Suprapubic skin (tissue), 4 donors: ENCODE results near the gene IQCM. TPM values are rescaled to one million over a fixed set of nuclear protein-coding genes. Genes with fewer than 3 reads are reported as not detected.

Experiments used
- DNase-seq, 2 donors: peaks; one replicate each; pipeline ENCODE4 v3.0.0-alpha.2; 2019; ENCODE audit warnings: low spot score in 2 of 2
- H3K27ac ChIP-seq: fragments of 200-600 bp; sonication (generic); one replicate; pipeline ENCODE4 v1.5.1; 2019
- H3K27me3 ChIP-seq: fragments of 200-600 bp; sonication (generic); one replicate; pipeline ENCODE4 v1.5.1; 2019
- H3K36me3 ChIP-seq: fragments of 200-600 bp; sonication (generic); one replicate; pipeline ENCODE4 v1.5.1; 2019
- H3K4me1 ChIP-seq: fragments of 200-600 bp; sonication (generic); one replicate; pipeline ENCODE4 v1.5.1; 2019
- H3K4me3 ChIP-seq: fragments of 200-600 bp; sonication (generic); one replicate; pipeline ENCODE4 v1.5.1; 2019; ENCODE audit warnings: mild to moderate bottlenecking
- H3K9me3 ChIP-seq: fragments of 200-600 bp; sonication (generic); one replicate; pipeline ENCODE4 v1.5.1; 2019
- EP300 ChIP-seq: sonication (generic); formaldehyde crosslinking; IDR thresholded peaks from one replicate; pipeline ENCODE4 v1.6.1; 2017; ENCODE audit warnings: antibody characterized with exemption
- POLR2A ChIP-seq, 2 donors: fragments of 450-650 bp; IDR thresholded peaks; one replicate each; pipeline ENCODE4 v1.6.1; 2017; ENCODE audit warnings: antibody characterized with exemption in 2 of 2, mild to moderate bottlenecking in 2 of 2, moderate library complexity in 2 of 2
- POLR2AphosphoS5 ChIP-seq, 3 donors: sonication (generic); formaldehyde crosslinking; IDR thresholded peaks; one replicate each; pipeline ENCODE4 v1.6.1; 2017; ENCODE audit warnings: antibody characterized with exemption in 3 of 3
- WGBS: methylation state at CpG from one replicate; pipeline ENCODE4 v1.1.5; 2018; 5-methylcytosine and 5-hydroxymethylcytosine counted together
- total RNA-seq, 4 donors: library from RNA; depleted of rRNA; stranded (reverse); fragments of >200 nt; gene quantifications; one replicate each; pipeline ENCODE4 v1.1.0, GENCODE V29; 2016
- TF ChIP-seq, protein P1 (sequence below), 2 donors: fragments of 200-600 bp in 1 of 2; fragments of 450-650 bp in 1 of 2; sonication (generic) in 1 of 2; IDR thresholded peaks; one replicate each; pipeline ENCODE4 v1.5.1; 2016 to 2019; ENCODE audit warnings: antibody characterized with exemption in 2 of 2, mild to moderate bottlenecking in 1 of 2, moderate library complexity in 1 of 2

IQCM gene
- total RNA-seq, 4 donors from 2014 or later: not detected

DNA sequence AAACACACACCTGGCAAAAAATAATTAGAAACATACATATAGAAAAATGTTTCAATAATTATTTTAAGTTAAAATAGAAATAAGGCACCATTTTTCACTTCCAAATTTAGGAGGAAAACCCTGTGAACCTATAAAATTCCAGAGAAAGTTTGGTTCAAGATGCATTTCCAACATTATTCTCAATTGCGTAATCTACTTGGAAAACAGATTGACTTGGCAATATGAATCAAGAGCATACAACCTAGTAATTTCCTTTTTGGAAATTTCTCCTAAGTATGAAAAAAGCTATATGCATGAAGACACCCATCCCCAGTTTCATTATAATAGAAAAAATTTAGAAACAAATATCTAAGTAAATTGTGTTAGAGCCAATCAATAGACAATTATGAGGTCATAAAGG lies 242.9 kb downstream of the IQCM start:
- TF ChIP-seq EP300 (no peak), POLR2A (IDR thresholded peaks at IDR 0.05) (no peak), POLR2AphosphoS5 (IDR thresholded peaks at IDR 0.05) (no peak)
- TF ChIP-seq, protein P1, sequence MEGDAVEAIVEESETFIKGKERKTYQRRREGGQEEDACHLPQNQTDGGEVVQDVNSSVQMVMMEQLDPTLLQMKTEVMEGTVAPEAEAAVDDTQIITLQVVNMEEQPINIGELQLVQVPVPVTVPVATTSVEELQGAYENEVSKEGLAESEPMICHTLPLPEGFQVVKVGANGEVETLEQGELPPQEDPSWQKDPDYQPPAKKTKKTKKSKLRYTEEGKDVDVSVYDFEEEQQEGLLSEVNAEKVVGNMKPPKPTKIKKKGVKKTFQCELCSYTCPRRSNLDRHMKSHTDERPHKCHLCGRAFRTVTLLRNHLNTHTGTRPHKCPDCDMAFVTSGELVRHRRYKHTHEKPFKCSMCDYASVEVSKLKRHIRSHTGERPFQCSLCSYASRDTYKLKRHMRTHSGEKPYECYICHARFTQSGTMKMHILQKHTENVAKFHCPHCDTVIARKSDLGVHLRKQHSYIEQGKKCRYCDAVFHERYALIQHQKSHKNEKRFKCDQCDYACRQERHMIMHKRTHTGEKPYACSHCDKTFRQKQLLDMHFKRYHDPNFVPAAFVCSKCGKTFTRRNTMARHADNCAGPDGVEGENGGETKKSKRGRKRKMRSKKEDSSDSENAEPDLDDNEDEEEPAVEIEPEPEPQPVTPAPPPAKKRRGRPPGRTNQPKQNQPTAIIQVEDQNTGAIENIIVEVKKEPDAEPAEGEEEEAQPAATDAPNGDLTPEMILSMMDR (IDR thresholded peaks at IDR 0.05): no peak
- 71% methylated on average over 1 of the region's 1 CpG for WGBS

DNA sequence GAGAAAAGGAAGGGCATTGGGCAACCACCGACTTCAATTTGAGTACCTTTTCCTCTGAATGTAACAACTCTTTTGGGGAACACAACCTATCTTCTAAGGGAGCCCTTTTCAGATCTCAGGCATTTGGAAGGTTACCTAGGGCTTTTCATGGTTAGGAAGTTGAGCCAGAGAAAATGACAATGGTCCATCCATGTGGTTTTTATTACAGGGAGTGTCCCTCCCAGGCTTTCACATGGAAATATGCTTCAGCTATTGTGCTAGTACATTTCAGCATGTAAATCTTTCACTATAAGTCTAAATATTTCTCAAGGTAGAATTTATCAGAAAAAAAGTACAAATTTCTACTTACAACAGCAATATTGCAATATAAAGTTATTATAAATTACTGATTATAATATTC lies 259.8 kb downstream of the IQCM start:
- Histone ChIP-seq H3K9me3 (no peaks in the 10 kb centered on the region), H3K27ac (no peak overlapping the region), H3K36me3 (no peaks in the 10 kb centered on the region), H3K27me3 (no peaks in the 10 kb centered on the region), H3K4me3 (no peak overlapping the region), H3K4me1 (no peaks in the 10 kb centered on the region)
- 61% methylated on average over 1 of the region's 1 CpG for WGBS
- no peak for DNase-seq
- TF ChIP-seq POLR2A (IDR thresholded peaks at IDR 0.05): no peak
- TF ChIP-seq, protein P1 (IDR thresholded peaks at IDR 0.05): no peak

More for the DNA sequence above, 242.9 kb downstream of the IQCM start:
- no peak for DNase-seq
- H3K9me3 ChIP-seq: no peaks in the 10 kb centered on the region
- H3K36me3 ChIP-seq: no peaks in the 10 kb centered on the region
- H3K27me3 ChIP-seq: no peaks in the 10 kb centered on the region
- no peak overlapping the region for H3K4me3 ChIP-seq
- H3K27ac ChIP-seq: no peak overlapping the region
- no peaks in the 10 kb centered on the region for H3K4me1 ChIP-seq

DNA sequence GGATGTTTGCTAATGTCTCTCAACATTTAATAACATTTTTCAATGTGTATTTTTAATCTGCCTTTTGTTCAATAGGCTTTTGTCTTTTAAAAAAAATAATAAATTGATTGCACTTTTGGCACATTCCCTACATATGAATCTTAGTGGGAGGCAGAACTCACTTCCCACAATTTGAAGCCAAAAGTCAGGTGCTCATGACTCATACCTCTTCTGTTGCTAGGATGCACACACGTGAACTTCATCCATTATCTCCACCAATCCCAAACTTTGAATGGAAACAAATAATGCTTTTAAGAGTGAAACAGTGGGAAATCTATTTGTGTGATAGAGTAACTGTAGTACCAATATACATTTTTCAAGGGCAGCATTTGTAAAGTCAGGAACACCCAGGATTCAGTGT lies 260.5 kb downstream of the IQCM start:
- no peak for DNase-seq
- H3K27ac ChIP-seq: no peak overlapping the region
- H3K4me1 ChIP-seq: no peaks in the 10 kb centered on the region
- no peaks in the 10 kb centered on the region for H3K36me3 ChIP-seq
- no peaks in the 10 kb centered on the region for H3K9me3 ChIP-seq
- no peaks in the 10 kb centered on the region for H3K27me3 ChIP-seq
- WGBS: 37% methylated on average over 1 of the region's 1 CpG
- H3K4me3 ChIP-seq: no peak overlapping the region
- TF ChIP-seq POLR2AphosphoS5 (IDR thresholded peaks at IDR 0.05) (no peak), POLR2A (IDR thresholded peaks at IDR 0.05) (no peak), EP300 (no peak)
- TF ChIP-seq, protein P1 (IDR thresholded peaks at IDR 0.05): no peak

DNA sequence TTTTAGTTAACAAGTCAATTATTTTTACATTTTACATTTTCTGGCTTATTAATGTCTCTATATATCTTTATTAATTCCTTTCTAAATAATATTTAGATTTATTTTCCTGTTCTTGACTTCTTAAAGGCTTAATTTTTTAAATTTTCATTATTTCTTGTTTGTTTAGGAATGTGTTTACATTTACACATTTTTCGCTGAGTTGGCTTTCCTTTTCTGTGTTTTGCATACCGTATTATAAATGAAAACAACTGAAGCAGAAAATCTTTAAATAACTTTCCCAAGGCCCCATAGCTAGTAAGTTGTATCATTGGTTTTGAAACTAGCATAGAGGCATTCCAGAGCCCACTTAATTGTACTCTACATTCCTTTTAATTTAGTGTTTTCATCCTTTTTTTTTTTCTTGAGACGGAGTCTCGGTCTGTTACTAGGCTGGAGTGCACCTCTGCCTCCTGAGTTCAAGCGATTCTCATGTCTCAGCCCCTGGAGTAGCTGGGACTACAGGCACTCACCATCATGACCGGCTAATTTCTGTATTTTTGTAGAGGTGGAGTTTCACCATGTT lies 261.6 kb downstream of the IQCM start:
- TF ChIP-seq EP300 (no peak), POLR2AphosphoS5 (IDR thresholded peaks at IDR 0.05) (no peak), POLR2A (IDR thresholded peaks at IDR 0.05) (no peak)
- TF ChIP-seq, protein P1 (IDR thresholded peaks at IDR 0.05): no peak
- Histone ChIP-seq H3K27me3 (no peaks in the 10 kb centered on the region), H3K4me3 (no peak overlapping the region), H3K36me3 (no peaks in the 10 kb centered on the region), H3K4me1 (no peaks in the 10 kb centered on the region), H3K27ac (no peak overlapping the region), H3K9me3 (no peaks in the 10 kb centered on the region)
- DNase-seq: no peak
- WGBS: 85% methylated on average over 6 of the region's 6 CpGs

DNA sequence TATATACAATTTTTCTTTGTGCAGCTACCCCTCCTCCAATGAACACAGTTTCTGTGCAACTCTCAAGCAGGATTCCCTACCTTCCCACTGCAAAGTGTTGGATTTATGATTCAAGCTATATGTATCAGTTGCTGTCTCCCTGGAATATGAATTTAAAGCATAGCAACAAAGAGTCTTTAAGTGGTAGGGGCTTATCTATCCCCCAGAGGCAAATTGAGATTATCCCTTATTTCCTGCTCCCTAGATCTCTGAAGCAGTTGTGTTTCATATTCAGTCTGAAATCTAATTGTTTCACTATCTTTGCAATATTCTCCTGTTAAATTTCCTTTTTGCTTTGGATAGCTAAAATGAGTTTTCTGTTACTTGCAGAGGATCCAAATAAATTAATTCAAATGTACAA lies 263.0 kb downstream of the IQCM start:
- no peaks in the 10 kb centered on the region for H3K36me3 ChIP-seq
- H3K27ac ChIP-seq: no peak overlapping the region
- no peaks in the 10 kb centered on the region for H3K9me3 ChIP-seq
- no peaks in the 10 kb centered on the region for H3K4me1 ChIP-seq
- DNase-seq: no peak
- TF ChIP-seq, protein P1 (IDR thresholded peaks at IDR 0.05): no peak
- H3K27me3 ChIP-seq: no peaks in the 10 kb centered on the region
- H3K4me3 ChIP-seq: no peak overlapping the region
